Measurements from ENCODE around the gene HEXIM2. TPM values are rescaled to one million over a fixed set of nuclear protein-coding genes. Genes with fewer than 3 reads are reported as not detected.
A peak's percentile ranks its signal among the peaks of the same experiment; 100 is the strongest.

Gene HEXIM2
- total and polyA plus RNA-seq, 2 of the 13 experiments (the other 11 are each of a cell fraction or from before 2014, with no cell fraction given): 27.1 to 32.4 TPM

- Histone ChIP-seq H3K4me2 (ENCODE audit: low read depth, low read length) (peak overlapping the region; percentile 78), H3K9ac (ENCODE audit: insufficient read depth, low read depth, low read length) (peak overlapping the region; percentile 56), H3K27ac (ENCODE audit: extremely low read length, insufficient read depth, low read length) (peak overlapping the region; percentile 63), H2AFZ (ENCODE audit: low read length) (no peak overlapping the region), H3K36me3 (replicated peaks in 1 of 2; ENCODE audit: control insufficient read depth in 1 of 2, insufficient read depth in 2 of 2, low read length in 2 of 2) (peaks cover 0 to 4% of the 10 kb centered on the region in 2 experiments; a peak in 1 of 5 replicates), H3K27me3 (ENCODE audit: control insufficient read depth in 1 of 2, insufficient read depth in 2 of 2, low read length in 2 of 2) (no peaks in the 10 kb centered on the region), H3K9me3 (ENCODE audit: low read length) (no peaks in the 10 kb centered on the region), H4K20me1 (ENCODE audit: insufficient read depth, low read length) (no peaks in the 10 kb centered on the region), H3K4me1 (ENCODE audit: insufficient read depth, low read length) (peaks cover 67% of the 10 kb centered on the region), H3K4me3 (replicated peaks in 1 of 3; ENCODE audit: insufficient read depth in 1 of 3, low read depth in 2 of 3, low read length in 3 of 3) (peak overlapping the region; percentile 19 to 60 (median 29); a peak in 2 of 6 replicates), H3K79me2 (ENCODE audit: insufficient read depth, low read length) (no peaks in the 10 kb centered on the region)
- ChIA-PET CTCF (ENCODE audit: low intra/inter-chr PET ratio, low total read pairs) (interaction anchor here (2.0 kb wide), 1 partner anchor 11 kb away, joined by 8 read pairs; the partner anchor contains the start of gene ACBD4), POLR2A (interaction anchor here (0.7 to 5.1 kb wide), 10 partner anchors 9 to 78 kb away, joined by 3 to 27 read pairs (median 5); partner anchors contain the start of genes ACBD4, HEXIM1, HEXIM2 and NMT1)
- DNase-seq (ENCODE audit: low spot score) (peak; percentile 86), FAIRE-seq (peak; percentile 56), ATAC-seq (peak; percentile 79)
- no TSS peak for BruUV-seq (replicated peaks)
- intact Hi-C loops (cut with micrococcal nuclease; ENCODE audit: unreplicated experiment) (no loop called here), in situ Hi-C loops (cut with HindIII; ENCODE audit: extremely low pct_ligation_motif_present, low pct_unique_long_range_greater_than_20kb) (no loop called here)
- WGBS (ENCODE audit: low lambda C conversion rate): 30% methylated on average over 8 of the region's 15 CpGs
- TF ChIP-seq NFE2L2 (IDR thresholded peaks at IDR 0.05; ENCODE audit: low read length): no peak
- TF ChIP-seq EP300 (IDR thresholded peaks at IDR 0.05; ENCODE audit: low read depth in 2 of 2, low read length in 2 of 2): peak; percentile 25 to 74; a peak in 2 of 4 replicates
- TF ChIP-seq EP300 (CRISPR knock-in tag; IDR thresholded peaks at IDR 0.05; ENCODE audit: borderline replicate concordance): peak; percentile 79
- TF ChIP-seq BATF2 (CRISPR knock-in tag; IDR thresholded peaks at IDR 0.05): no peak
- peak; percentile 73; the same call in 1 of the 2 replicates for TF ChIP-seq ZNF670 (CRISPR knock-in tag; IDR thresholded peaks at IDR 0.05; ENCODE audit: borderline replicate concordance)
- no peak for TF ChIP-seq ZNF446 (CRISPR knock-in tag; IDR thresholded peaks at IDR 0.05)
- no peak for TF ChIP-seq HOXD1 (CRISPR knock-in tag; IDR thresholded peaks at IDR 0.05)
- no peak for TF ChIP-seq HOXA7 (CRISPR knock-in tag; IDR thresholded peaks at IDR 0.05)
- TF ChIP-seq HDAC6 (IDR thresholded peaks at IDR 0.05; ENCODE audit: low read depth, low read length): no peak
- TF ChIP-seq KDM3A (CRISPR knock-in tag; IDR thresholded peaks at IDR 0.05; ENCODE audit: low read depth): peak; percentile 96
- no peak for TF ChIP-seq ZNF766 (CRISPR knock-in tag; IDR thresholded peaks at IDR 0.05; ENCODE audit: borderline replicate concordance)
- no peak for TF ChIP-seq ZNF782 (CRISPR knock-in tag; IDR thresholded peaks at IDR 0.05; ENCODE audit: borderline replicate concordance)
- no peak for TF ChIP-seq NFKB2 (CRISPR knock-in tag; IDR thresholded peaks at IDR 0.05; ENCODE audit: borderline replicate concordance)
- TF ChIP-seq MED8 (CRISPR knock-in tag; IDR thresholded peaks at IDR 0.05; ENCODE audit: insufficient replicate concordance): peak; percentile 67
- 0 out of 2 replicates have a peak, but pooled peaks have one; percentile 21 for TF ChIP-seq SMAD3 (CRISPR knock-in tag; IDR thresholded peaks at IDR 0.05)
- TF ChIP-seq, protein P1, sequence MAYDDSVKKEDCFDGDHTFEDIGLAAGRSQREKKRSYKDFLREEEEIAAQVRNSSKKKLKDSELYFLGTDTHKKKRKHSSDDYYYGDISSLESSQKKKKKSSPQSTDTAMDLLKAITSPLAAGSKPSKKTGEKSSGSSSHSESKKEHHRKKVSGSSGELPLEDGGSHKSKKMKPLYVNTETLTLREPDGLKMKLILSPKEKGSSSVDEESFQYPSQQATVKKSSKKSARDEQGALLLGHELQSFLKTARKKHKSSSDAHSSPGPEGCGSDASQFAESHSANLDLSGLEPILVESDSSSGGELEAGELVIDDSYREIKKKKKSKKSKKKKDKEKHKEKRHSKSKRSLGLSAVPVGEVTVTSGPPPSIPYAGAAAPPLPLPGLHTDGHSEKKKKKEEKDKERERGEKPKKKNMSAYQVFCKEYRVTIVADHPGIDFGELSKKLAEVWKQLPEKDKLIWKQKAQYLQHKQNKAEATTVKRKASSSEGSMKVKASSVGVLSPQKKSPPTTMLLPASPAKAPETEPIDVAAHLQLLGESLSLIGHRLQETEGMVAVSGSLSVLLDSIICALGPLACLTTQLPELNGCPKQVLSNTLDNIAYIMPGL (CRISPR knock-in tag; IDR thresholded peaks at IDR 0.05; ENCODE audit: borderline replicate concordance in 1 of 2, low read depth in 1 of 2): peak in 1 of 2 experiments; percentile 29; a peak in 2 of 4 replicates
- peak; percentile 4; the same call in 1 of the 2 replicates for TF ChIP-seq ARHGAP35 (CRISPR knock-in tag; IDR thresholded peaks at IDR 0.05; ENCODE audit: borderline replicate concordance)
- TF ChIP-seq HINFP (CRISPR knock-in tag; IDR thresholded peaks at IDR 0.05; ENCODE audit: low read depth): no peak
- TF ChIP-seq KLF11 (CRISPR knock-in tag; IDR thresholded peaks at IDR 0.05): no peak; the same call in 1 of the 2 replicates
- TF ChIP-seq REL (CRISPR knock-in tag; conservative IDR thresholded peaks at IDR 0.05): no peak
These were observed 37.5 kb upstream of the HEXIM2 start for GRCh38 chr17:45123930-45124796.
